ENCODE results near the gene PFKM.

GRCh38 chr12:48180424-48180823 is 61.3 kb downstream of the PFKM start:
- no peak for TF ChIP-seq CTCF (IDR thresholded peaks at IDR 0.05)
- TF ChIP-seq POLR2A (IDR thresholded peaks at IDR 0.05; ENCODE audit: low read depth): no peak
- no peak for TF ChIP-seq EP300 (IDR thresholded peaks at IDR 0.05)
